K562 (cell line): ENCODE data around the gene ZNF300. TPM values are rescaled to one million over a fixed set of nuclear protein-coding genes. Genes with fewer than 3 reads are reported as not detected.

Source experiments
- CEBPB ChIP-seq: fragments of 450-650 bp; IDR thresholded peaks from 2 replicates; pipeline ENCODE4 v1.6.1; 2016; ENCODE audit warnings: missing genetic modification characterization, missing compliant biosample characterization
- CHD4 ChIP-seq: fragments of 200-600 bp; sonication (generic); IDR thresholded peaks from 3 replicates; pipeline ENCODE4 v1.6.1; 2012; ENCODE audit warnings: low read depth, mild to moderate bottlenecking, mixed read lengths, low read length, inconsistent platforms; ENCODE audit not compliant: insufficient read depth, insufficient replicate concordance, poor library complexity, severe bottlenecking
- DMBX1 ChIP-seq: fragments of 250-450 bp; sonication (Bioruptor Pico); IDR thresholded peaks from 2 replicates; pipeline ENCODE4 v1.8.0; 2022; ENCODE audit warnings: inconsistent platforms, mild to moderate bottlenecking, moderate library complexity, borderline replicate concordance
- EGR1 ChIP-seq: fragments of 450-650 bp; conservative IDR thresholded peaks from 2 replicates; pipeline ENCODE4 v1.6.1; 2017; ENCODE audit warnings: mild to moderate bottlenecking
- MIER1 ChIP-seq: fragments of 450-650 bp; IDR thresholded peaks from 2 replicates; pipeline ENCODE4 v1.6.1; 2016; ENCODE audit warnings: antibody characterized with exemption, mild to moderate bottlenecking, low read depth
- POLR2A ChIP-seq: fragments of 450-650 bp; conservative IDR thresholded peaks from 2 replicates; pipeline ENCODE4 v1.6.1; 2016
- POLR3G ChIP-seq: IDR thresholded peaks from 2 replicates; pipeline ENCODE4 v1.6.1; 2011; ENCODE audit not compliant: insufficient read length, insufficient replicate concordance; ENCODE audit errors: extremely low read depth
- ZC3H11A ChIP-seq: IDR thresholded peaks from 2 replicates; pipeline ENCODE4 v1.6.1; 2012; ENCODE audit warnings: low read depth, low read length, improper control_type of control experiment
- ZNF23 ChIP-seq: fragments of 250-450 bp; sonication (Bioruptor Pico); IDR thresholded peaks from 2 replicates; pipeline ENCODE4 v1.4.0; 2020; ENCODE audit warnings: mild to moderate bottlenecking
- ZNF263 ChIP-seq: sonication (generic); formaldehyde crosslinking; IDR thresholded peaks from 2 replicates; pipeline ENCODE4 v1.8.0; 2022; ENCODE audit warnings: mild to moderate bottlenecking, missing genetic modification reagents, borderline replicate concordance
- polyA plus RNA-seq, 8 experiments: library from polyadenylated mRNA; depleted of rRNA in 4 of 8; stranded (reverse) in 5 of 8; unstranded in 3 of 8; fragments of >200 nt; fragmentation: Nextera tagmentation in 2 of 8; fragmentation: Illumina TruSeq in 1 of 8; extraction: Ambion mirVana in 2 of 8; extraction: Trizol in 1 of 8; gene quantifications; 2 replicates each; pipeline versions ENCODE4 v1.2.1 to v1.2.3, GENCODE V29; 2011 to 2014; ENCODE audit warnings: inconsistent platforms in 1 of 8, missing spikeins in 1 of 8
- total RNA-seq, 7 experiments: library from RNA; depleted of rRNA in 6 of 7; stranded (reverse); fragments of >200 nt in 6 of 7; fragmentation: Illumina TruSeq in 2 of 7; extraction: Trizol in 2 of 7; gene quantifications; 2 replicates each; pipeline versions ENCODE4 v1.2.1 to v1.2.3, GENCODE V29; 2011 to 2021; ENCODE audit warnings: low replicate concordance in 1 of 7
- TF ChIP-seq, protein P1 (sequence below): IDR thresholded peaks from 3 replicates; pipeline ENCODE4 v1.6.1; 2011; ENCODE audit warnings: borderline replicate concordance, mild to moderate bottlenecking, moderate library complexity; ENCODE audit not compliant: insufficient read length; ENCODE audit errors: extremely low read depth
- TF ChIP-seq, protein P2 (sequence below), 2 experiments: fragments of 450-650 bp; formaldehyde crosslinking in 1 of 2; IDR thresholded peaks; 2 replicates each; pipeline versions ENCODE4 v1.4.0 to v1.6.1; 2014 to 2020; ENCODE audit warnings: mild to moderate bottlenecking in 2 of 2, borderline replicate concordance in 1 of 2, low read depth in 1 of 2
- TF ChIP-seq, protein P3 (sequence below), 2 experiments: fragments of 450-650 bp in 1 of 2; sonication (generic) in 1 of 2; formaldehyde crosslinking; conservative IDR thresholded peaks; 2 replicates each; pipeline versions ENCODE4 v1.4.0 to v1.8.1; 2020 to 2022; ENCODE audit warnings: mild to moderate bottlenecking in 1 of 2, missing genetic modification reagents in 1 of 2
- TF ChIP-seq, protein P4 (sequence below), 2 experiments: fragments of 250-450 bp in 1 of 2; fragments of 450-650 bp in 1 of 2; sonication (Bioruptor Pico) in 1 of 2; IDR thresholded peaks; 2 replicates each; pipeline versions ENCODE4 v1.6.1 to v1.8.0; 2016 to 2021; ENCODE audit warnings: mild to moderate bottlenecking in 2 of 2, moderate library complexity in 2 of 2, missing compliant biosample characterization in 1 of 2, missing genetic modification characterization in 1 of 2

ZNF300 gene
- total and polyA plus RNA-seq, 9 of the 15 experiments (the other 6 are each of a cell fraction or from before 2014, with no cell fraction given), result 4.4 to 13.2 (median 11.1) TPM

DNA sequence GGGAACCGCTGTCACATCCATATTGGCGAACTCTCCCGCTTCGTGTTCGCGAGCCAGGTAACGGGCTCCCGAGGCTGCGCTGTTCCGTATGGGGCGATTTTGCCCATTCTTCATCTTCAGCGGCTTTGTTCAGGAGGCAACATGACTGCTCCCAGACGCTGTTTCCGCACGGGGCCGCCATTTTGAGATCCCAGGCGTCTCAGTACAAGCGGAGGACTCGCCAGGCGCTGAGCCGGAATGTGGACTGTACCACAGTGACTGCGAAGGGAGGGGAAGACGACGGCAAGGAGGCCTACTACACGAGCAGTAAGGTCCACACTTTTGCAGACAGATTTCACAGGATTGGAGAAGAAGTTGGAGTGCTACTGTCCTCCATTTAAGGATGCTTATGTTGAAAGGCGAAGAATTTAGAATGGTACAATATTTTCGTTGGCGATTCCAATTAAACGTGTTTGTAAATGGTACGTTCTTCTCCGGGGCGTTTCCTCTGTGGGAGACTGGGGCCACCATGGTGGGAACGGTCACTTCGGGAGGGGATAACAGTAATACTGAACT is 41.6 kb upstream of the ZNF300 start (continued):
- TF ChIP-seq, protein P1, sequence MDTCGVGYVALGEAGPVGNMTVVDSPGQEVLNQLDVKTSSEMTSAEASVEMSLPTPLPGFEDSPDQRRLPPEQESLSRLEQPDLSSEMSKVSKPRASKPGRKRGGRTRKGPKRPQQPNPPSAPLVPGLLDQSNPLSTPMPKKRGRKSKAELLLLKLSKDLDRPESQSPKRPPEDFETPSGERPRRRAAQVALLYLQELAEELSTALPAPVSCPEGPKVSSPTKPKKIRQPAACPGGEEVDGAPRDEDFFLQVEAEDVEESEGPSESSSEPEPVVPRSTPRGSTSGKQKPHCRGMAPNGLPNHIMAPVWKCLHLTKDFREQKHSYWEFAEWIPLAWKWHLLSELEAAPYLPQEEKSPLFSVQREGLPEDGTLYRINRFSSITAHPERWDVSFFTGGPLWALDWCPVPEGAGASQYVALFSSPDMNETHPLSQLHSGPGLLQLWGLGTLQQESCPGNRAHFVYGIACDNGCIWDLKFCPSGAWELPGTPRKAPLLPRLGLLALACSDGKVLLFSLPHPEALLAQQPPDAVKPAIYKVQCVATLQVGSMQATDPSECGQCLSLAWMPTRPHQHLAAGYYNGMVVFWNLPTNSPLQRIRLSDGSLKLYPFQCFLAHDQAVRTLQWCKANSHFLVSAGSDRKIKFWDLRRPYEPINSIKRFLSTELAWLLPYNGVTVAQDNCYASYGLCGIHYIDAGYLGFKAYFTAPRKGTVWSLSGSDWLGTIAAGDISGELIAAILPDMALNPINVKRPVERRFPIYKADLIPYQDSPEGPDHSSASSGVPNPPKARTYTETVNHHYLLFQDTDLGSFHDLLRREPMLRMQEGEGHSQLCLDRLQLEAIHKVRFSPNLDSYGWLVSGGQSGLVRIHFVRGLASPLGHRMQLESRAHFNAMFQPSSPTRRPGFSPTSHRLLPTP, result no peak
- TF ChIP-seq CEBPB (tag) (no peak), EGR1 (no peak), ZNF263 (CRISPR knock-in tag) (no peak), POLR3G (no peak), MIER1 (no peak), CHD4 (no peak), ZNF23 (CRISPR knock-in tag) (no peak), ZC3H11A (no peak), POLR2A (peak; percentile 71), DMBX1 (CRISPR knock-in tag) (no peak)
- TF ChIP-seq, protein P2, sequence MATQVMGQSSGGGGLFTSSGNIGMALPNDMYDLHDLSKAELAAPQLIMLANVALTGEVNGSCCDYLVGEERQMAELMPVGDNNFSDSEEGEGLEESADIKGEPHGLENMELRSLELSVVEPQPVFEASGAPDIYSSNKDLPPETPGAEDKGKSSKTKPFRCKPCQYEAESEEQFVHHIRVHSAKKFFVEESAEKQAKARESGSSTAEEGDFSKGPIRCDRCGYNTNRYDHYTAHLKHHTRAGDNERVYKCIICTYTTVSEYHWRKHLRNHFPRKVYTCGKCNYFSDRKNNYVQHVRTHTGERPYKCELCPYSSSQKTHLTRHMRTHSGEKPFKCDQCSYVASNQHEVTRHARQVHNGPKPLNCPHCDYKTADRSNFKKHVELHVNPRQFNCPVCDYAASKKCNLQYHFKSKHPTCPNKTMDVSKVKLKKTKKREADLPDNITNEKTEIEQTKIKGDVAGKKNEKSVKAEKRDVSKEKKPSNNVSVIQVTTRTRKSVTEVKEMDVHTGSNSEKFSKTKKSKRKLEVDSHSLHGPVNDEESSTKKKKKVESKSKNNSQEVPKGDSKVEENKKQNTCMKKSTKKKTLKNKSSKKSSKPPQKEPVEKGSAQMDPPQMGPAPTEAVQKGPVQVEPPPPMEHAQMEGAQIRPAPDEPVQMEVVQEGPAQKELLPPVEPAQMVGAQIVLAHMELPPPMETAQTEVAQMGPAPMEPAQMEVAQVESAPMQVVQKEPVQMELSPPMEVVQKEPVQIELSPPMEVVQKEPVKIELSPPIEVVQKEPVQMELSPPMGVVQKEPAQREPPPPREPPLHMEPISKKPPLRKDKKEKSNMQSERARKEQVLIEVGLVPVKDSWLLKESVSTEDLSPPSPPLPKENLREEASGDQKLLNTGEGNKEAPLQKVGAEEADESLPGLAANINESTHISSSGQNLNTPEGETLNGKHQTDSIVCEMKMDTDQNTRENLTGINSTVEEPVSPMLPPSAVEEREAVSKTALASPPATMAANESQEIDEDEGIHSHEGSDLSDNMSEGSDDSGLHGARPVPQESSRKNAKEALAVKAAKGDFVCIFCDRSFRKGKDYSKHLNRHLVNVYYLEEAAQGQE (IDR thresholded peaks at IDR 0.05; ENCODE audit: borderline replicate concordance), result no peak
- TF ChIP-seq, protein P2 (CRISPR knock-in tag; IDR thresholded peaks at IDR 0.05; ENCODE audit: low read depth), result no peak
- TF ChIP-seq, protein P3, sequence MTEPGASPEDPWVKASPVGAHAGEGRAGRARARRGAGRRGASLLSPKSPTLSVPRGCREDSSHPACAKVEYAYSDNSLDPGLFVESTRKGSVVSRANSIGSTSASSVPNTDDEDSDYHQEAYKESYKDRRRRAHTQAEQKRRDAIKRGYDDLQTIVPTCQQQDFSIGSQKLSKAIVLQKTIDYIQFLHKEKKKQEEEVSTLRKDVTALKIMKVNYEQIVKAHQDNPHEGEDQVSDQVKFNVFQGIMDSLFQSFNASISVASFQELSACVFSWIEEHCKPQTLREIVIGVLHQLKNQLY (CRISPR knock-in tag; conservative IDR thresholded peaks at IDR 0.05), result no peak
- TF ChIP-seq, protein P4, sequence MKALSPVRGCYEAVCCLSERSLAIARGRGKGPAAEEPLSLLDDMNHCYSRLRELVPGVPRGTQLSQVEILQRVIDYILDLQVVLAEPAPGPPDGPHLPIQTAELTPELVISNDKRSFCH (CRISPR knock-in tag; IDR thresholded peaks at IDR 0.05), result no peak
- TF ChIP-seq, protein P4 (tag; IDR thresholded peaks at IDR 0.05), result no peak
